Measurements from ENCODE around the gene SLCO2A1.

GRCh38 chr3:133966954-133967353, 62.8 kb downstream of the SLCO2A1 start:
- TF ChIP-seq POLR2AphosphoS5 (IDR thresholded peaks at IDR 0.05) (no peak), CTCF (IDR thresholded peaks at IDR 0.05) (no peak)
